Chondrocyte (in vitro differentiated cells): ENCODE data around the gene NACA. TPM values are rescaled to one million over a fixed set of nuclear protein-coding genes. Genes with fewer than 3 reads are reported as not detected.
"Not testable (repeated sequence)": the region's sequence is repeated elsewhere in the genome, so short reads cannot be mapped to it uniquely, and the experiment has no call there.

Experiments
- DNase-seq: peaks from one replicate; pipeline ENCODE4 v3.0.0; 2021; ENCODE audit warnings: mixed read lengths, low spot score
- H3K27ac Mint-ChIP-seq: one replicate; pipeline ENCODE4 v1.8.0; 2021; ENCODE audit warnings: mild to moderate bottlenecking, moderate library complexity, mixed read lengths; ENCODE audit not compliant: unreplicated experiment
- H3K27me3 Mint-ChIP-seq: 2 replicates; pipeline ENCODE4 v1.8.0; 2021; ENCODE audit warnings: low read depth, mixed read lengths
- H3K36me3 Mint-ChIP-seq: 2 replicates; pipeline ENCODE4 v1.8.0; 2021; ENCODE audit warnings: low read depth, mixed read lengths
- H3K4me1 Mint-ChIP-seq: 2 replicates; pipeline ENCODE4 v1.8.0; 2021; ENCODE audit warnings: low read depth, mild to moderate bottlenecking, mixed read lengths
- H3K4me3 Mint-ChIP-seq: one replicate; pipeline ENCODE4 v1.8.0; 2021; ENCODE audit warnings: mild to moderate bottlenecking, moderate library complexity, mixed read lengths; ENCODE audit not compliant: unreplicated experiment
- H3K9me3 Mint-ChIP-seq: 2 replicates; pipeline ENCODE4 v1.8.0; 2021; ENCODE audit warnings: low read depth, mixed read lengths
- total RNA-seq: library from RNA; stranded (reverse); gene quantifications from 3 replicates; pipeline ENCODE4 v1.2.1, GENCODE V29; 2021
- TF ChIP-seq, protein P1 (sequence below): fragments of 200-600 bp; sonication (generic); IDR thresholded peaks from 2 replicates; pipeline ENCODE4 v1.5.0; 2021; ENCODE audit warnings: antibody characterized with exemption, mild to moderate bottlenecking, moderate library complexity

The NACA gene
- total RNA-seq, 1 donor from 2014 or later, result 513 TPM

DNA sequence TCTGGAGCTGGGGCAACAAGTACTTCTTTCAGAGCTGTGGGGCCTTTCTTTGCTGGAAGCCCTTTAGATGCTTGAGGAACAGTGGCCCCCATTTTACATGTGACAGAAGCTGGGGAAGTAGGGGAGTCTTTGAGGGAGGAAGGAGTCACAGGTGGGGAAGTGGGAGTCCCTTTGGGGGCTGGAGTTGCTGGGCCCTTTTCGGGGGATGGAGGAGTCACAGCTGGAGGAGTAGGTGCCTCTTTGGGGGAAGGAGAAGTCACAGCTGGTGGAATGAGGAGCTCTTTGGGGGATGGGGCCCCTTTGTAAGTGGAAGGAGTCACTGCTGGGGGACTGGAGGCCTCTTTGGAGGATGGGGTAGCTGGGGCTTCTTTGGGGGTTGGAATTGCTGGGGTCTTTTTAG is 8.6 kb downstream of the NACA start:
- H3K4me1 Mint-ChIP-seq, result peaks cover 40% of the 10 kb centered on the region
- no peaks in the 10 kb centered on the region for H3K9me3 Mint-ChIP-seq
- no peak overlapping the region for H3K4me3 Mint-ChIP-seq
- TF ChIP-seq, protein P1, sequence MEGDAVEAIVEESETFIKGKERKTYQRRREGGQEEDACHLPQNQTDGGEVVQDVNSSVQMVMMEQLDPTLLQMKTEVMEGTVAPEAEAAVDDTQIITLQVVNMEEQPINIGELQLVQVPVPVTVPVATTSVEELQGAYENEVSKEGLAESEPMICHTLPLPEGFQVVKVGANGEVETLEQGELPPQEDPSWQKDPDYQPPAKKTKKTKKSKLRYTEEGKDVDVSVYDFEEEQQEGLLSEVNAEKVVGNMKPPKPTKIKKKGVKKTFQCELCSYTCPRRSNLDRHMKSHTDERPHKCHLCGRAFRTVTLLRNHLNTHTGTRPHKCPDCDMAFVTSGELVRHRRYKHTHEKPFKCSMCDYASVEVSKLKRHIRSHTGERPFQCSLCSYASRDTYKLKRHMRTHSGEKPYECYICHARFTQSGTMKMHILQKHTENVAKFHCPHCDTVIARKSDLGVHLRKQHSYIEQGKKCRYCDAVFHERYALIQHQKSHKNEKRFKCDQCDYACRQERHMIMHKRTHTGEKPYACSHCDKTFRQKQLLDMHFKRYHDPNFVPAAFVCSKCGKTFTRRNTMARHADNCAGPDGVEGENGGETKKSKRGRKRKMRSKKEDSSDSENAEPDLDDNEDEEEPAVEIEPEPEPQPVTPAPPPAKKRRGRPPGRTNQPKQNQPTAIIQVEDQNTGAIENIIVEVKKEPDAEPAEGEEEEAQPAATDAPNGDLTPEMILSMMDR, result no peak
- peak; percentile 20 for DNase-seq
- peaks cover 50% of the 10 kb centered on the region for H3K36me3 Mint-ChIP-seq
- no peaks in the 10 kb centered on the region for H3K27me3 Mint-ChIP-seq
- H3K27ac Mint-ChIP-seq, result peak overlapping the region; percentile 57

DNA sequence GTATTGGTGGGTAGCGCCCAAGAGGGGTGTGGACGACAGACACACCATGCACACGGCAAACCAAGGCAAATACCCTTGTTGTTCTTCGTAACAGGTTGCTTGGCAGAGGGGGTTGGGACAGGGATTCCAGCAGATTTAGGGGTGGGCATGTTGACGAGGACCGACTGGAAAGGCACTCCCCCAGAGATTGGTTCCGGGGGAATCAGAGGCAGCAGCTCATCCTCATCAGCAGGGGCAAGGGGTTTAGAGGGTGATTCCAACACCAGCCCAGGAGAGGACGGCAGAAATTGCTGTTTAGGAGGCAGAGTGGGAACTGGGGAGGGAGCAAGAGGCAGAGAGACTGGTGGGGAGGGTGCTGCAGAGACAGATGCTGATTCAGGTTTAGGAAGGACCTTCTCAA is 9.3 kb downstream of the NACA start:
- Mint-ChIP-seq H3K4me1 (peaks cover 34% of the 10 kb centered on the region), H3K4me3 (no peak overlapping the region), H3K27ac (no peak overlapping the region), H3K27me3 (no peaks in the 10 kb centered on the region), H3K9me3 (no peaks in the 10 kb centered on the region), H3K36me3 (peaks cover 54% of the 10 kb centered on the region)
- TF ChIP-seq, protein P1, result no peak
- DNase-seq, result peak; percentile 38

DNA sequence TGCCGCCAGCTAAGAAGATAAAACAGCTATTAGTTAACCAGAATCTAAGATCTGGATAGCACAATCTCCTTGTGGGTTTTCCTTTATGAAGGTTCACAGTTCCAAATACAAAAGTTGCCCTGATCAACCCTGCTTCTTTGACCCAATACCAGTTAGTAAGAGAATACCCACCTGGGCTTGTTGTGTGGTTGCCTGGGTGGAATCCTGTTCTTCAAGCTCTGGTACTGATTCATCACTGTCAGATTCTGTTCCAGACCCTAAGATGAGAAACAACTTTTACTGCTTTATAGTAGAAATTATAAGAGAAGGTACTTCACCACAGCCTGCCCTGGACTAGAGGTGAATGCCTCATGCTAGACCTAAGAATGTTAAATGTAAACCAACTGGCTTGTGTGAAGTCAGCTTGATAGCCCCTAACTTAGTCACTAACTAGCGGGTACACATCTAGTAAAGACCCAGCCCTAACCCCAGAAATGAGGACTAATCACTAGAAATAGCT is 10.6 kb downstream of the NACA start:
- no peaks in the 10 kb centered on the region for H3K27me3 Mint-ChIP-seq
- no peak for DNase-seq
- no peaks in the 10 kb centered on the region for H3K9me3 Mint-ChIP-seq
- H3K27ac Mint-ChIP-seq, result peak overlapping the region; percentile 8
- TF ChIP-seq, protein P1, result no peak
- H3K4me3 Mint-ChIP-seq, result no peak overlapping the region
- H3K36me3 Mint-ChIP-seq, result peaks cover 42% of the 10 kb centered on the region
- peaks cover 22% of the 10 kb centered on the region for H3K4me1 Mint-ChIP-seq

DNA sequence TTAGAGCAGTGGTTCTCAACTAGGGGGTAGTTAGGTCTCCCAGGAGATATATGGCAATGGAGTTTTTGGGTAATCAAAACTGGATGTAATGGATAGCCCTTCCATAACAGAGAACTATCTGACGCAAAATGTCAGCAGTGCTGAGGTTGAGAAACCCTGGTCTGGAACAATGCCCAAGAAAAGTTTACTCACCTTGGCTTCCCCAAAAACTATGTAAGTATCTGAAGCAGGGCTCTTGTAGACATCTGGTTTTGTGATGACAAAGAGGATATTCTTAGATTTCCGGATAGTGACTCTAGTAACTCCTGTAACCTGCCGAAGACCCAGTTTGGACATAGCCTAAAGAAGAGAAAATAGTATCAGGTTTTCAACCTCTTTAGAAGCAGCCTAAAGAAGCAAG is 11.8 kb downstream of the NACA start:
- DNase-seq, result no peak
- TF ChIP-seq, protein P1, result no peak
- Mint-ChIP-seq H3K36me3 (peaks cover 38% of the 10 kb centered on the region), H3K27ac (no peak overlapping the region), H3K4me3 (no peak overlapping the region), H3K4me1 (peaks cover 13% of the 10 kb centered on the region), H3K27me3 (no peaks in the 10 kb centered on the region), H3K9me3 (no peaks in the 10 kb centered on the region)

DNA sequence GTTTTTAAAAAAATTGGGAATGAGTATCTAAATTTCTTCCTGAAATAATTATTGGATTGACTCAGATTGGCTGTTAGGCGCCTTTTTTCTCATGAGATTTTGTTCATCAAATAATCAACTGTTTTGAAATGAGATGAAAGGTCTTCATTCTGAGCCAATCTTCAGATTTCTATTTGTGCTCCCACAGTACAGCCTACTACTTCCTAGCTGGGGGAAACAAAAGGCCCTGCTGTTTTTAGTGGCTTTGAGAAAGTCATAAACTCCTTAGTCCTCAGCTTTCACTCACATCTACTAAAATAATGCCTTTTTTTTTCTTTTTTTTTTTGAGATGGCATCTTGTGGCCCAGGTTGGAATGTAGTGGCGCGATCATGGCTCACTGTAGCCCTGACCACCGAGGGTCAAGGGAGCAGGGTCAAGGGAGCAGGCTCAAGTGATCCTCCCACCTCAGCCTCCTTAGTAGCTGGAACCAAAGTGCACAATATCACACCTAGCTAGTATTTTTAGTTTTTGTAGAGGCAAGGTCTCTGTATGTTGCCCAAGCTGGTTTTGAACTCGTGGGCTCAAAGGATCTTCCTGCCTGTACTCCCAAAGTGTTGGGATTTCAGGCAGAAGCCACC is 15.2 kb downstream of the NACA start:
- peak; percentile 2 for DNase-seq
- Mint-ChIP-seq H3K4me3 (no peak overlapping the region), H3K36me3 (peaks cover 28% of the 10 kb centered on the region), H3K27ac (no peak overlapping the region), H3K27me3 (no peaks in the 10 kb centered on the region), H3K9me3 (no peaks in the 10 kb centered on the region), H3K4me1 (no peaks in the 10 kb centered on the region)
- TF ChIP-seq, protein P1, result no peak

DNA sequence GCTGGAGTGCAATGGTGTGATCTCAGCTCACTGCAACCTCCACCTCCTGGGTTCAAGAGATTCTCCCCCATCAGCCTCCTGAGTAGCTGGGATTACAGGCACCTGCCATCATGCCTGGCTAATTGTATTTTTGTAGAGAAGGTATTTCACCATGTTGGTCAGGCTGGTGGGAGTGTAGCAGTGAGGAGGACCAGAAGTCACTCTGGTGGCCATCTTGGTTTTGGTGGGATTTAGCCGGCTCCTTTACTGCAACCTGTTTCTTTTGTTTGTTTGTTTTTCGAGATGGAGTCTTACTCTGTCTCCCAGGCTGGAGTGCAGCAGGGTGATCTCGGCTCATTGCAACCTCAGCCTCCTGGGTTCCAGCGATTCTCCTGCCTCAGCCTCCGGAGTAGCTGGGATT is 20.6 kb downstream of the NACA start:
- not testable (repeated sequence) for H3K9me3 Mint-ChIP-seq, H3K36me3 Mint-ChIP-seq, H3K4me1 Mint-ChIP-seq, H3K4me3 Mint-ChIP-seq, H3K27me3 Mint-ChIP-seq, H3K27ac Mint-ChIP-seq
- peak; percentile 8 for DNase-seq
